ENCODE measurements around the gene LAMC1. TPM values are rescaled to one million over a fixed set of nuclear protein-coding genes. Genes with fewer than 3 reads are reported as not detected.
A peak's percentile ranks its signal among the peaks of the same experiment; 100 is the strongest.

The LAMC1 gene
- 104 TPM for total RNA-seq
- long read RNA-seq, full-length matches to known transcripts, result 8 of 93 reads
- long read RNA-seq, partial matches to known transcripts, result 79 of 93 reads
- long read RNA-seq, other reads (novel, unspliced or antisense), result 6 of 93 reads

DNA sequence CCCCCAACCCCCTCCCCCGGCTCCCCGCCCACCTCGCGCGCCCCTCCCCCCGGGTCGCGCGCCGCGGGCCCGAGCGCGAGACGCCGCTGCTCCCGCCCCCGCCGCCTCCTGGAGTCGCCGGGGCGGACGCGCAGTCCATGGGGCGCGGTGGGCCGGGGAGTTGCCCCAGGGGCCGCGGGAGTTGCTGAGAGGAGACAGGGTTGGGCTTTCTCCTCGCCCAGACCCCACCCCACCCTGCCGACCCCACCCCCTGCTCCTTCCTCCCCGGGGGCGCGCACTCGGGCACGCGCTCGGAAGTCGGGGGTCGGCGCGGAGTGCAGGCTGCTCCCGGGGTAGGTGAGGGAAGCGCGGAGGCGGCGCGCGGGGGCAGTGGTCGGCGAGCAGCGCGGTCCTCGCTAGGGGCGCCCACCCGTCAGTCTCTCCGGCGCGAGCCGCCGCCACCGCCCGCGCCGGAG is at the start of gene LAMC1:
Gene LAMC1 (plus strand): TSS at position 275 of the 455 bp plus-strand sequence. CDS start 297 bp downstream, outside the sequence.
- intact Hi-C loops (cut with DNase I), result loop anchor here (2.0 to 5.0 kb wide), 3 partner anchors 60 to 209 kb away; no protein-coding TSS in a partner anchor
- peak; percentile 83 for DNase-seq (ENCODE audit: low spot score)

DNA sequence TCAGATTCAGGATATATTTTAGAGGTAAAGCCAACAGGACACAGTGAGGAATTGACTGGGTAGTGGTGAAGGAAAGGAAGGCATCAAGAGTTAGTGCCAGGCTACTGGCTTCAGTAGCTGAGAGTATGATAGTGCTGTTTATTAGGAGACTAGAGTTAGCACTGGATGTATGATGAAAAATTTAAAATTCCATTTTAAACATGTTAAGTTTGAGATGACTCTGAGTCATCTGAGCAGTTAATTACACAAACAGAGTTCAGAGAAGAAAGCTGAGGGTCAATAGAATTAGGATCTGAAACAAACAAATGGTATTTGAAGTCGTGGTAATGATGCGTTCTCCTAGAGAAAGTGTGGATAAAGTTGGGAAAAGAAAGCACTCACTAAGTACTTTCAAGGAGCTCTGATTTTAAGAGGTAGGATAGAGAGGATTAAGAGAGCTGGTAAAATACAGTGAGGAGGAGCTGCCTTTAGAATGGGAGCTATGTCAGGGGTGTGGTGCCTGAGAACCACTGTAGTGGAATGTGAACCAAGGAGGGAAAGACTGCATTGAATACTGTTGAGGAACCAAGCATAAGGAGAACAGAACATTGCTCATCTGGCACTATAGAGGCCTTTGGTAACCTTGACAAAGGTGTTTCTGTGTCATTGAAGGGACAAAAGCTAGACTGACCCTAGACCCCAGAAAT is 48.6 kb upstream of the LAMC1 start:
- DNase-seq (ENCODE audit: low spot score), result no peak
- intact Hi-C loops (cut with DNase I), result no loop called here

DNA sequence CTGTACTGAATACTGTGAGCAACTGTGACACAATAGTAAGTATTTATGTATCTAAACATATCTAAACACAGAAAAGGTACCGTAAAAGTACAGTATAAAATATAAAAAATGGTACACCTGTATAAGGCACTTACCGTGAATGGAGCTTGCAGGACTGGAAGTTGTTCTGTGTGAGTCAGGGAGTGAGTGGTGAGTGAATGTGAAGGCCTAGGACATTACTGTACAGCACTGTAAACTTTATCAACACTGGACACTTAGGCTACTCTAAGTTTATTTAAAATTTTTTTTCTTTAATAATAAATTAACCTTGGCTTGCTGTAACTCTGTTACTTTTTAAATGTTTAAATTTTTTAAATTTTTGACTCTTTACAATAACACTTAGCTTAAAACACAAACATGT is 45.7 kb upstream of the LAMC1 start:
- no peak for DNase-seq (ENCODE audit: low spot score)
- intact Hi-C loops (cut with DNase I), result no loop called here

DNA sequence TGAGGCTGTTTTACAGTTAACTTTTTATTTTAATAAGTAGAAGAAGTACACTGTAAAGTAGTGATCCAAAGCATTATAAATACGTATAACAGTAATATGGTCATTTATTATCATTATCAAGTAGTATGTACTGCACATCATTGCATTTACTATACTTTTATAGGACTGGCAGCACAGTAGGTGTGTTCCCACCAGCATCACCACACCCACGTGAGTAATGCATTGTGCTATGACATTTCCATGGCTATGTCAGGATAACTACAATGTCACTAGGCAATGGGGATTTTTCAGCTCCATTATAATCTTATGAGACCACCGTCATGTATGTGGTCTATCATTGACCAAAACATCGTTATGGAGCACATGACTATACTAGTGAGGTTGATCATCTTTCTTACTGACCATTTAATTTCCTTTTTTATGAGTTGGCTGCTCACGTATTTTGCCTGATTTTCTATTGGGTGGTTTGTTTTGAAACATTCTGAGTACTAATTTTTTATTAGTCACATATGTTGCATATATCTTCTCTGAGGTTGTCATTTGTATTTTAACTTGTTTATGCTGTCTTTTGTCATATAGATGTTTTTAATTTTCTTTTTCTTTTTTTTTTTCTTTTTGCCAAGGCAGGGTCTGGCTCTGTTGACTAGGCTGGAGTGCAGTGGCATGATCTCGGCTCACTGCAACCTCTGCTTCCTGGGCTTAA is 44.9 kb upstream of the LAMC1 start:
- intact Hi-C loops (cut with DNase I), result no loop called here
- no peak for DNase-seq (ENCODE audit: low spot score)

DNA sequence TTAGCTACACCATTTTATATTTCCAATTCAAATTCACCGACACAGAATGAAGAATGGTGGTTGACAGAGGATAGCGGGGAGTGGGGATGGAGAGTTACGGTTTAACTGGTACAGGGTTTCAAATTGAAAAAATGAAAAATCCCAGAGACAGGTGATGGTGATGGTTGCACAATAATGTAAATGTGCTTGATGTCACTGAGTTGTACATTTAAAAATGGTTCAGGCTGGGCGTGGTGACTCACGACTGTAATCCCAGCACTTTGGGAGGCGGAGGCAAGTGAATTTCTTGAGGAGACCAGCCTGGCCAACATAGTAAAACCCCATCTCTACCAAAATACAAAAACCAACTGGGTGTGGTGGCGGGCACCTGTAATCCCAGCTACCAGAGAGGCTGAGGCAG is 39.1 kb upstream of the LAMC1 start:
- intact Hi-C loops (cut with DNase I), result no loop called here
- DNase-seq (ENCODE audit: low spot score), result no peak

DNA sequence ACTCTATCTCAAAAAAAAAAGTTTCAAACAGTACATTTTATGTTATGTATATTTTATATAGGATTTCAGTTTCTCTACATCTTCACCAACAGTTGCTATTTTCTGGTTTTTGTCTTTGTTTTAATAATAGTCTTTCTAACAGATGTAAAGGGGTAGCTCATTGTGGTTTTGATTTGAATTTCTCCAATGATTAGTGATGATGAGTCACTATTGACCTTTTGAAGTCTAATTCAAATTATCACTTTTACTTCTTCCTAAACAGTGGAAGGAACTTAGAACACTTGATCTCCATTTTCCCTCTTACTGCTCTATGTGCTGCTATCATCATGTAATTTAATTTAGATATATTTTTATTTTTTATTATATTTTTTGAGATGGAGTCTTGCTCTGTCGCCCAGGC is 38.6 kb upstream of the LAMC1 start:
- no peak for DNase-seq (ENCODE audit: low spot score)
- intact Hi-C loops (cut with DNase I), result no loop called here

DNA sequence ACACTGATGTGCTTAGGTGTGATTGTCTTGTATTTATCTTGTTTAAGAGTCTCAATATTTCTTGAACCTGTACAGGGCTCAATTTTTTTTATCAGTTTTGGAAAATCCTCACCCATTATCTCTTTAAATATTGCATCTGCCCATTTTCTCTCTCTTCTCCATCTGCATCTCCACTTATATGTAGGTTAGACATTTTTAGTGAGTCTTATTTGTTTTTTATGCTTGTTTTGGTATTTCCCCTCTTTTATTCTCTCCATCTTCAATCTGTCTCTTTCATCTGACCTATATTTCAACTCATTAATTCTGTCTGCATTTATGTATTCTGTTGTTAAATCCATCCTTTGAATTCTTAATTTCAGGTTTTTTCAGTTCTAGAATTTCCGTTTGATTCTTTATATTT is 37.3 kb upstream of the LAMC1 start:
- intact Hi-C loops (cut with DNase I), result no loop called here
- no peak for DNase-seq (ENCODE audit: low spot score)

DNA sequence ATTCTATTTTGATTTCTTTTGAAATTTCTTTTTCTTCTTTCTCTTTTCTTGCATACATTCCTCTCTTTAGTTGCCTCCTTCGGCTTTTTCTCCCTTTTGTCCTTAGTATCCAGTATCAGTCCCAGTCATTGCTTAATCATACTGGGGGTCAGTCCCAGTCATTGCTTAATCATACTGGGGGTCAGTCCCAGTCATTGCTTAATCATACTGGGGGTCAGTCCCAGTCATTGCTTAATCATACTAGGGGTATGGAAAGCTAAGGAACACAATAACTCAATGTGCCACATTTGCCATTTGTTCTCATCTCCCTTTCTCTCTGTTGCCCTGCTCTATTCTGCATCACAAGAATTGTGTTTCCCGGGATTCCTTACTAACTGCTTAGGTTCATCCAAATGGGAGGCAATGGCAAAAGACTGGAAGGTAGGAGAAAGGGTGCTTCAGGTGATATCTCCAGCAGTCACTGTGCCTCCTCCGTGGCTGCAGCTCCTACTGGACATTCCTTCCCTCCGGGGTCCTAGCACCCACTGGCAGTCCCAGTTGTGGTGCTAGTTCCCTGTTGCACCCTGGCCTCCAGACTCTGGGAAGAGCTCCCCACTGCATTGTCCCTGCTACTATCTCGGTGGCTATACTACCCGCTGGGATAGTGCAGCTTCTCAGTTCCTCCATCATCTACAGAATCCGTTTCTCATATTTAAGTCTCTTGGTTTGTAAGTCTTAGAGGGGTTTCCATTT is 32.6 kb upstream of the LAMC1 start:
- intact Hi-C loops (cut with DNase I), result no loop called here
- DNase-seq (ENCODE audit: low spot score), result no peak

DNA sequence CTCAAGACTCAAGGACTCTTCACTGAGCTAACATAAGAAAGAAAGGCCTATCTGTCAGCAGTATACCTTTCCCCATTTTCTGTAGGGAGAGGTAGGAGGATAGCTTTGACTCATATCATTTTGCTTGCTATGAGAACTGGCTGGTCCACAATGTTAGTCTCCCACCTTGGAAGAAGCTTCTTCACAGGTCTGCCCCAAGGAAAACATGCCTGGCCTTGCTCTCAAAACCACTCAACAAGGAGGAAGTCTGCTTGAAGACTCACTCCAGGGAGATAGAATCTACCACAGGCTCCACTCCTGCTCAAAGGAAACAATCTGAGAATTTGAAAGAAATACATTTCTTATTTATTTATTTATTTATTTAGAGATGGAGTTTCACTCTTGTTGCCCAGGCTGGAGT is 29.5 kb upstream of the LAMC1 start:
- intact Hi-C loops (cut with DNase I), result no loop called here
- no peak for DNase-seq (ENCODE audit: low spot score)

DNA sequence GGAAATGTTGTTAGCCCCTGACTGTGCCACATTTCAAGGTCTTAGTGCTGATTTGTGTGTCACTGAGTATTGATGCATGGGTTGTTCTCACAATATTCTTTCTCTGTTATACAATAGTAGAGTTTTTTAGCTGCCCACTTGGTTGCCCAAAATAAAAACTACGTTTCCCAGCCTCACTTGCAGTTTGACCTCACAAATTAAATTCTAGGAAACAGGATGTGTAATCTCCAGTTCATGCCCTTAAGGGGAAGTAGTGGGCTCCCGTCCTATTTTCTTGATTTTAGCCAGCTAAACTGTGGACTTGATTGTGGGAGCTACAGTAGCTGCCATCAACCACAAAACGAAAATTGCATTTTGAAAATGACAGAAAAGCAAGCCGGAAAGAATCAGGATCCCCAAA is 27.3 kb upstream of the LAMC1 start:
- intact Hi-C loops (cut with DNase I), result no loop called here
- no peak for DNase-seq (ENCODE audit: low spot score)

DNA sequence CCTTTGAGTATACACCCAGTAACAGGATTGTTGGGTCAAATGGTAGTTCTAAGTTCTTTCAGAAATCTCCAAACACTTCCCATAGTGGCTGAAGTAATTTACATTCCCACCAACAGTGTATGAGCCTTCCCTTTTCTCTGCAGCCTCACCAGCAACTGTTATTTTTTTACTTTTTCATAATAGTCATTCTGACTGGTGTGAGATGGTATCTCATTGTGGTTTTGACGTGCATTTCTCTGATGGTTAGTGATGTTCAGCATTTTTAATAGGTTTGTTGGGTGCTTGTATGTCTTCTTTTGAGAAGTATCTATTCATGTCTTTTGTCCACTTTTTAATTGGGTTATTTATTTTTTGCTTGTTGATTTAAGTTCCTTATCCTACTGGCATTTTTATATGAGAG is 26.4 kb upstream of the LAMC1 start:
- DNase-seq (ENCODE audit: low spot score), result no peak
- intact Hi-C loops (cut with DNase I), result no loop called here

DNA sequence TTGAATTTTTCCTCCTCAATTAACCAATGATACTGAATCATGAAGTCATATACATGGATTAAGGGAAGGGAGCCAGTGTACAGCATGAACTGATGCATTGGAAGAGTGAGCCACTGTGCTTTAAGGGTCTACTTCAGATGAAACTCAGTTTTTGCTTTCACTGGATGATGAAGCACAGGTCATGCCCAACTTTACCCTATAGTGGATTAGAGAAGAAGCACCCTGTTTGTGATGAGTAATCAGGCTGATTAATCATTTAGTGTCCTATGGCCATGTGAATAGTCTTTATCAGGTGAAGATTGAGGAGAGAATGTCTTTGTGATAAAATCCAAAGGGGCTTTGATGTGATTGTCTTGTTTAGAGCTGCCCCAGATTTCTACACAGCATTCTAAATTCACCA is 24.7 kb upstream of the LAMC1 start:
- no peak for DNase-seq (ENCODE audit: low spot score)
- intact Hi-C loops (cut with DNase I), result no loop called here

DNA sequence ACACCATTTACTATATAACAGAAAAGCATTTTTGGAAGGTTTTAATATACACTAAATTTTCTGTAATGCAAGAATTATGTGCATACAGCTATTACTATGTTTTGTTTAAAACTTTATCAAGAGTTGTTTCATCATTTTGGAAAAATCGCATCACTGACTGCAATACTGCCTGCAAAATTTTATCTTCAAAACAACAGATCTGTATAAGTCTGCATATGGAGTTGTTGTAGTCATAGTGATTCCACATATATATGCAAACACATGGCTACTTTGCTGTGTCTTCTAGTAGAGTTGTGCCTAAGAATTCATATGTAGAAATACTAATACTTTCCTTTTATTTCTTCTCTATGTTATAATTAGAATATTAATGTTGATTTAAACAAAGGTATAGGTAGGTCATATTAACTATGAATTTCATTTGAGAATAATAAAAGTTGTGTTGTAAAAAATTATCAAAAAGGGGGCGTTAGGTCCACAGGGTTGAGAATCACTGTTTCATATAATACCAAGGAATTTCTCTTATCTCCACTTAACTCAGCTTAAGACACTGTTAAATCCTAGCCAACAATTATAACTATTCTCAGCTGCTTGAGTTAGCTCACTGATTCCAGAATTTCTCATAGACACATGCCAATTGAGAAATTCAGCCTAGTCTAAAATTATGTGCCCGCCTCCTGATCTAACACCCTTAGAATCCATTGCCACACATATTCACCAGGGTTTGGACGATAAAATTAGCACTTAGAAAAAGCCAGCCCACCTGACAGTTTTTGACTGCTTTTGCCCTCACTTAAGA is 22.9 kb upstream of the LAMC1 start:
- DNase-seq (ENCODE audit: low spot score), result no peak
- intact Hi-C loops (cut with DNase I), result no loop called here

DNA sequence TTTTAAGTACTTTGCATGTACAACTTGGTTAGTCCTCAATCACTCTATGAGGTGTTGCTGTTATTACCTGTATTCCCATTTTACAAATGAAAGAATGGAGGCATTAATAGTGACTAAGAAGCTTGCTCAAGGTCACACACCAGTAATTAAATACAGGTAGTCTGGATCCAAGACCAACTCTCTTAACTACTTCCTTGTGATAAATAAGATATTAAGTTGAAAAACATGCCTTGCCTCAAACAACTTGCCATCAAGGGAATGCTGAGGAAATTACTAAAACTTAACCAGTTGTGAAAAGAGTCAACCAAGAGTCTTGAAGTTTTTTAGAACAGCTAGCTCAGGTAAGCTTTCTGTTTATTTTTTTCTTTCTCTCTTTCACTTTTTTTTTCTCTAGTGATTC is 21.0 kb upstream of the LAMC1 start:
- intact Hi-C loops (cut with DNase I), result no loop called here
- DNase-seq (ENCODE audit: low spot score), result no peak

DNA sequence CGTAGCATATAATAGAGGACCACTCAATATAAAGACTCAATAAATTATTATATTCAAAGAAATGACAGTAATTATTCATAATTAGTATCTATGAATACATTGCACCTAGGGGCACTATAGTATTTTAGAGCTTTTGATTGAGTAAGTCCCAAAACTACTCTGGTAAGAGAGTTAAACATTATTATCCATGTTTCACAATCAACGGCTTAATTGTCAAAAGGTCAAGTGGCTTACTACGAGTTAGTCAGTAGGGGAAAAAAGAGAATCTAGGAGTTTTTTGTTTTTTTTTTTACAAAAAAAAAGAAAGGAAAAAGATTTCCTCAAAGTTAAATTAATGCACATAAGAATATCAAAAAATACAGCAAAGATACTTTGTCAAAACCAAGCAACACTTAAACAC is 20.4 kb upstream of the LAMC1 start:
- intact Hi-C loops (cut with DNase I), result no loop called here
- no peak for DNase-seq (ENCODE audit: low spot score)

DNA sequence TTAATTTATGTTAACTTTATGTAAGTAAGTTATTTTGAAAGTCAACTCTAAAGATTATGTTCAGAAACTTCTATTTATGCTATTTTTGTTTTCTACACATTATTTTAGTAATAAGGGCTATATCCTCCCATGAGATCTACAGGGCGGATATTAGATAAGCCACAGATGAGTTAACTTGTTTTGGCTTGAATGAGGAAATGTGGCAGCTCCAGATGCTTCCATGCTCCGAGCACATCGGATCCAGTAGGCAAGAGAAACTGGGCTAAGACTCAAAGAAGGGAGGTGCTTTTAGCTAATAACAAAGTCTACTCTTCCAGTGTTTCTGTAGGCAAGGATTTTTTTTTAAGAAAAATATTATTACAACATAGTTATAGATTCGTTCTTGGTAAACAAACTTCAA is 20.0 kb upstream of the LAMC1 start:
- intact Hi-C loops (cut with DNase I), result no loop called here
- DNase-seq (ENCODE audit: low spot score), result no peak

DNA sequence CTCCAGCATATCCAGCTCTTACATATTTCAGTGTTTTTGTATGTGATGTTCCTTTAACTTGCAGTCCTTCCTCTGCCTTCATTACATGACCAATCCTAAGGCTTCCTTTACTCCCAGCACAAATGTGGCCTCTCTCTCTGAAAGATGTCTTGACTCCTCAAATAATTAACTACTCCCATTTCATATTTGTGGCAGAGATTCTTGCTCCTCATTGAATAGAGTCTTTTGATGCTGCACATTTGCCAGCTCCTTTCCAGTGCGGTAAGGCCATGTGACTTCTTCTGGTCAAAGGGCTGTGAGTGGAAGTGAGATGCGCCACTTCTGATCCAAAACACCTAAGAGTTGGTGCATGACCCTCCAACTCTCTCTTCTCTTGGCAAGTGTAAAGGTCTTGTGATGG is 19.1 kb upstream of the LAMC1 start:
- no peak for DNase-seq (ENCODE audit: low spot score)
- intact Hi-C loops (cut with DNase I), result no loop called here

DNA sequence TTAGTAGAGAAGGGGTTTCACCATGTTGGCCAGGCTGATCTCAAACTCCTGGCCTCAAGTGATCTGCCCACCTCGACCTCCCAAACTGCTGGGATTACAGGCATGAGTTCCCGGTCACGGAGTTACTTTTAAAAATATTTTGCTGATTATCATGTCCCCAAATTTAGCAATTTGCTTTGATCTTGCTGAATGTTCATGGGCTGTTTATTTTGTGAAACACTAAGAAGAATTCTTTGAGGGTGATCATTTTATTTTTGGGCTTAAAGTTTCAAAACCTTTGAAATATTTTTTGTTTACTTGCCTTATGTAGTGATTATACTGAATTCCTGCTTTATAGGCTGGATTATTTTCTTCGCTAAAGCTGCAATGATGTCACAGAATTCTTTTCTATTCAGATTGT is 11.4 kb upstream of the LAMC1 start:
- intact Hi-C loops (cut with DNase I), result no loop called here
- DNase-seq (ENCODE audit: low spot score), result no peak

DNA sequence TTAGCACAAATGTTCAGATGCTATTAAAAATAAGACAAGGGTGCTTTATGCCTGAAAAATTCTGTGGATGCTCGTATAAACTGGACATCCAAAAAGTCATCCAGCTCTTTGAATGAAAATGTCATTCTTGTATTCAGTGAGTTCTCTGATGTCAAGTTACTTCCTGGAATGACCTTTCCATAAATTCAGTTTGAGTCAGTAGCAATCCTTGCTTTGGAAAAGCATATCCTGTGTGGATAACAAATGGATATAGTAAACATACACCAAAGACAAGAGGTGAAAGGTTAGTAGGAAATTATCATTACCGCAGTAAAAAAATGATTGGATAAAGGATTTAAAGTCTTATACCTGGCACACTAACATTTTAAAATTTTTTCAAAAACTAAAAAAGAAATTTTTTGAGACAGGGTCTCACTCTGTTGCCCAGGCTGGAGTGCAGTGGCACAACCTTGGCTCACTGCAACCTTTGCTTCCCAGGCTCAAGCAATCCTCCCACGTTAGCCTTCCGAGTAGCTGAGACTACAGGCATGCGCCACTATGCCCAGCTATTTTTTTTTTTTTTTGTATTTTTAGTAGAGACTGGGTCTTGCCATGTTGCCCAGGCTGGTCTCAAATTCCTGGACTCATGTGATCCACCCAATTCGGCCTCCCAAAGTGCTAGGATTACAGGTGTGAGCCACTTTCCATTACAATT is 10.8 kb upstream of the LAMC1 start:
- no peak for DNase-seq (ENCODE audit: low spot score)
- intact Hi-C loops (cut with DNase I), result no loop called here
